GM12801 (cell line): Measurements from ENCODE around the gene GMPR.

Source experiments
- CTCF ChIP-seq: IDR thresholded peaks from one replicate; pipeline ENCODE4 v1.5.1; 2011; ENCODE audit warnings: control low read depth; ENCODE audit not compliant: insufficient read length; ENCODE audit errors: extremely low read depth

GMPR gene

GRCh38 chr6:16236631-16237199 lies 1.7 kb upstream of the GMPR start:
- no peak for TF ChIP-seq CTCF

GRCh38 chr6:16237242-16237641 lies 1.1 kb upstream of the GMPR start:
- TF ChIP-seq CTCF: no peak

- no peak for TF ChIP-seq CTCF
Measured at GRCh38 chr6:16238963-16239797, 793 bp downstream of the GMPR start.

GRCh38 chr6:16239798-16240123 lies 1.4 kb downstream of the GMPR start:
- TF ChIP-seq CTCF: no peak

- no peak for TF ChIP-seq CTCF
Measured at GRCh38 chr6:16240589-16241320, 2.4 kb downstream of the GMPR start.

- TF ChIP-seq CTCF: no peak
Measured at GRCh38 chr6:16241321-16241689, 2.9 kb downstream of the GMPR start.

- TF ChIP-seq CTCF: no peak
Measured at GRCh38 chr6:16243055-16243454, 4.7 kb downstream of the GMPR start.
